ENCODE measurements around the gene PDSS2.

GRCh38 chr6:107353773-107354382 is 105.5 kb downstream of the PDSS2 start:
- TF ChIP-seq POLR2A (IDR thresholded peaks at IDR 0.05): no peak
- TF ChIP-seq CTCF (IDR thresholded peaks at IDR 0.05): no peak

Data from heart left ventricle (tissue), 13 donors.